K562 (cell line): ENCODE results near the gene KRABD2.

Experiments
- ADNP ChIP-seq: fragments of 200-800 bp; sonication (Bioruptor generic); IDR thresholded peaks from 2 replicates; pipeline ENCODE4 v1.6.1; 2016; ENCODE audit warnings: missing genetic modification characterization, missing compliant biosample characterization
- BMI1 ChIP-seq: fragments of 150-350 bp; IDR thresholded peaks from 2 replicates; pipeline ENCODE4 v1.6.1; 2014; ENCODE audit warnings: low read length
- CBFB ChIP-seq: sonication (generic); formaldehyde crosslinking; IDR thresholded peaks from 2 replicates; pipeline ENCODE4 v1.4.0; 2020; ENCODE audit warnings: mild to moderate bottlenecking, missing genetic modification reagents
- CBX2 ChIP-seq: fragments of 200-600 bp; sonication (generic); IDR thresholded peaks from one replicate; pipeline ENCODE4 v1.6.1; 2012; ENCODE audit warnings: mild to moderate bottlenecking, low read length, inconsistent platforms; ENCODE audit not compliant: insufficient read depth, poor library complexity, severe bottlenecking
- CBX3 ChIP-seq, 2 experiments: IDR thresholded peaks; 1 replicate in 1 of 2; 2 replicates in 1 of 2; pipeline ENCODE4 v1.6.1; 2012; ENCODE audit warnings: inconsistent platforms in 2 of 2, low read length in 2 of 2, borderline replicate concordance in 1 of 2, control low read depth in 1 of 2
- FOXM1 ChIP-seq, 2 experiments: fragments of 450-650 bp in 1 of 2; sonication (generic) in 1 of 2; formaldehyde crosslinking in 1 of 2; IDR thresholded peaks; 2 replicates each; pipeline versions ENCODE4 v1.6.1 to v1.9.0; 2017 to 2022; ENCODE audit warnings: low read depth in 2 of 2, mild to moderate bottlenecking in 2 of 2, missing genetic modification reagents in 1 of 2, moderate library complexity in 1 of 2
- HCFC1 ChIP-seq: IDR thresholded peaks from 2 replicates; pipeline ENCODE4 v1.6.1; 2012; ENCODE audit warnings: low read depth, low read length, improper control_type of control experiment
- NONO ChIP-seq, 2 experiments: fragments of 200-400 bp in 1 of 2; fragments of 450-650 bp in 1 of 2; formaldehyde crosslinking in 1 of 2; IDR thresholded peaks; 2 replicates each; pipeline ENCODE4 v1.6.1; 2017; ENCODE audit warnings: low read depth in 2 of 2, mild to moderate bottlenecking in 2 of 2, moderate library complexity in 2 of 2, low read length in 1 of 2
- NRF1 ChIP-seq, 2 experiments: fragments of 450-650 bp; IDR thresholded peaks in 1 of 2; conservative IDR thresholded peaks in 1 of 2; 2 replicates each; pipeline ENCODE4 v1.6.1; 2014; ENCODE audit warnings: mild to moderate bottlenecking in 2 of 2
- PRPF4 ChIP-seq: fragments of 200-400 bp; formaldehyde crosslinking; IDR thresholded peaks from one replicate; pipeline ENCODE4 v1.6.1; 2017; ENCODE audit warnings: low read length, low read depth, mild to moderate bottlenecking; ENCODE audit not compliant: insufficient read depth, poor library complexity, severe bottlenecking
- RNF2 ChIP-seq: sonication (generic); IDR thresholded peaks from 2 replicates; pipeline ENCODE4 v1.6.1; 2016
- TAF9B ChIP-seq: fragments of 450-650 bp; IDR thresholded peaks from 2 replicates; pipeline ENCODE4 v1.6.1; 2018; ENCODE audit warnings: mild to moderate bottlenecking; ENCODE audit not compliant: partially characterized antibody
- TBP ChIP-seq: optimal IDR thresholded peaks from 2 replicates; pipeline ENCODE3; 2011; ENCODE audit warnings: low read depth, low read length, improper control_type of control experiment
- ZBTB17 ChIP-seq: fragments of 450-650 bp; formaldehyde crosslinking; IDR thresholded peaks from 2 replicates; pipeline ENCODE4 v1.4.0; 2020; ENCODE audit warnings: mild to moderate bottlenecking
- ZNF212 ChIP-seq: fragments of 450-650 bp; formaldehyde crosslinking; IDR thresholded peaks from 2 replicates; pipeline ENCODE4 v1.4.0; 2020; ENCODE audit warnings: mild to moderate bottlenecking
- TF ChIP-seq, protein P1 (sequence below), 2 experiments: IDR thresholded peaks; 2 replicates each; pipeline ENCODE4 v1.6.1; 2011; ENCODE audit warnings: borderline replicate concordance in 1 of 2, control low read depth in 1 of 2, low read depth in 1 of 2, low read length in 1 of 2, mild to moderate bottlenecking in 1 of 2, mixed read lengths in 1 of 2, moderate library complexity in 1 of 2; ENCODE audit not compliant: insufficient read depth in 1 of 2, insufficient read length in 1 of 2, poor library complexity in 1 of 2, severe bottlenecking in 1 of 2; ENCODE audit errors: extremely low read depth in 1 of 2
- TF ChIP-seq, protein P2 (sequence below), 2 experiments: fragments of 450-650 bp; IDR thresholded peaks; 2 replicates each; pipeline ENCODE4 v1.6.1; 2016
- TF ChIP-seq, protein P3 (sequence below): IDR thresholded peaks from 3 replicates; pipeline ENCODE4 v1.6.1; 2011; ENCODE audit warnings: borderline replicate concordance, mild to moderate bottlenecking; ENCODE audit not compliant: insufficient read length, insufficient read depth
- TF ChIP-seq, protein P4 (sequence below): fragments of 450-650 bp; IDR thresholded peaks from 2 replicates; pipeline ENCODE4 v1.6.1; 2016; ENCODE audit warnings: borderline replicate concordance

The KRABD2 gene

DNA sequence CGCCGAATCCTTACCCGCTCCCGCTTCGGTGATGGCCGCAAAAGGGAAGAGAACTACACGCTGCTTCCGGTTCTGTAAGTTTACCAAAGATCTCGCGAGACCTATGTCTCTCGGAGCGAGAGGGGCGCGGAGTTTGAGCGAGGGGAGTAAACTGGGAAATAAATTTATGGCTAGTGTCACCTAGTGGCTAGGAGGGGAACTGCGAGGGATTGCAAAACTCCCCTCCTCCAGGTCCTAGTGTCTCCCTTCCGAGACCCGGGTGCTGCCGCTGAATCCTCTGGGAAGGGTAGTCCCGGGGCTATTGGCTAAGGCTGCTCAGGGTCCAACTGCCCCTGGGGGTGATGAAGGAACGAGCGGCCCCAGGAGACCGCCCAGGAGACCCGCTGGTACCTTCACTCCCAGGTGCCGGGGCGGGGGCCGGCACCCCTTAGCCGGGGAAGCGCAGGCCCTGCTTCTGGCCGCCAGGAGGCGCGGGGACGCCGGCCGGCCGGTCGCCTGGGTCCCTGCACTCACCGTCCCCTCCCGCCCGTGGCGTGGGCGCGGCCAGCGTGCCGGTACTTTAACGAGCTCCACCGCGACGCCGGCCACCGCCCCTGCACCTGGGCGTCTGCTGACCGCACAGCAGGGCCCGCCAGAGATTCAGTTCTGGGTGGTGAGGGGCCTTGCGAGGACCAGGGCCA lies 6.8 kb upstream of the KRABD2 start, which contains the start of gene RPL26 (continued):
- no peak for TF ChIP-seq ZNF212 (CRISPR knock-in tag)
- TF ChIP-seq, protein P1, sequence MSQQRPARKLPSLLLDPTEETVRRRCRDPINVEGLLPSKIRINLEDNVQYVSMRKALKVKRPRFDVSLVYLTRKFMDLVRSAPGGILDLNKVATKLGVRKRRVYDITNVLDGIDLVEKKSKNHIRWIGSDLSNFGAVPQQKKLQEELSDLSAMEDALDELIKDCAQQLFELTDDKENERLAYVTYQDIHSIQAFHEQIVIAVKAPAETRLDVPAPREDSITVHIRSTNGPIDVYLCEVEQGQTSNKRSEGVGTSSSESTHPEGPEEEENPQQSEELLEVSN (IDR thresholded peaks at IDR 0.05; ENCODE audit: borderline replicate concordance in 1 of 2, extremely low read depth in 1 of 2, insufficient read depth in 1 of 2, insufficient read length in 1 of 2, low read depth in 1 of 2, low read length in 1 of 2, poor library complexity in 1 of 2, severe bottlenecking in 1 of 2) = peak; percentile 63 to 85
- no peak for TF ChIP-seq CBFB
- TF ChIP-seq NONO (IDR thresholded peaks at IDR 0.05; ENCODE audit: low read depth in 2 of 2, low read length in 1 of 2) = peak in 1 of 2 experiments; percentile 62; a peak in 1 of 4 replicates
- TF ChIP-seq, protein P2, sequence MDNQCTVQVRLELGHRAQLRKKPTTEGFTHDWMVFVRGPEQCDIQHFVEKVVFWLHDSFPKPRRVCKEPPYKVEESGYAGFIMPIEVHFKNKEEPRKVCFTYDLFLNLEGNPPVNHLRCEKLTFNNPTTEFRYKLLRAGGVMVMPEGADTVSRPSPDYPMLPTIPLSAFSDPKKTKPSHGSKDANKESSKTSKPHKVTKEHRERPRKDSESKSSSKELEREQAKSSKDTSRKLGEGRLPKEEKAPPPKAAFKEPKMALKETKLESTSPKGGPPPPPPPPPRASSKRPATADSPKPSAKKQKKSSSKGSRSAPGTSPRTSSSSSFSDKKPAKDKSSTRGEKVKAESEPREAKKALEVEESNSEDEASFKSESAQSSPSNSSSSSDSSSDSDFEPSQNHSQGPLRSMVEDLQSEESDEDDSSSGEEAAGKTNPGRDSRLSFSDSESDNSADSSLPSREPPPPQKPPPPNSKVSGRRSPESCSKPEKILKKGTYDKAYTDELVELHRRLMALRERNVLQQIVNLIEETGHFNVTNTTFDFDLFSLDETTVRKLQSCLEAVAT (IDR thresholded peaks at IDR 0.05) = no peak
- TF ChIP-seq TAF9B = no peak
- TF ChIP-seq RNF2 = 0 out of 2 replicates have a peak, but pooled peaks have one; percentile 14
- no peak for TF ChIP-seq PRPF4
- TF ChIP-seq NRF1 (conservative IDR thresholded peaks at IDR 0.05 in 1 of 2, IDR thresholded peaks at IDR 0.05 in 1 of 2) = no peak; a peak in 1 of 4 replicates
- TF ChIP-seq CBX3 (IDR thresholded peaks at IDR 0.05; ENCODE audit: borderline replicate concordance in 1 of 2, low read length in 2 of 2) = no peak; a peak in 1 of 3 replicates
- TF ChIP-seq, protein P3, sequence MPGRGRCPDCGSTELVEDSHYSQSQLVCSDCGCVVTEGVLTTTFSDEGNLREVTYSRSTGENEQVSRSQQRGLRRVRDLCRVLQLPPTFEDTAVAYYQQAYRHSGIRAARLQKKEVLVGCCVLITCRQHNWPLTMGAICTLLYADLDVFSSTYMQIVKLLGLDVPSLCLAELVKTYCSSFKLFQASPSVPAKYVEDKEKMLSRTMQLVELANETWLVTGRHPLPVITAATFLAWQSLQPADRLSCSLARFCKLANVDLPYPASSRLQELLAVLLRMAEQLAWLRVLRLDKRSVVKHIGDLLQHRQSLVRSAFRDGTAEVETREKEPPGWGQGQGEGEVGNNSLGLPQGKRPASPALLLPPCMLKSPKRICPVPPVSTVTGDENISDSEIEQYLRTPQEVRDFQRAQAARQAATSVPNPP = no peak
- TF ChIP-seq BMI1 = no peak
- TF ChIP-seq ADNP (tag) = no peak
- no peak for TF ChIP-seq ZBTB17 (CRISPR knock-in tag)
- peak; percentile 71 for TF ChIP-seq FOXM1 (IDR thresholded peaks at IDR 0.05; ENCODE audit: low read depth)
- no peak for TF ChIP-seq FOXM1 (CRISPR knock-in tag; IDR thresholded peaks at IDR 0.05; ENCODE audit: low read depth)
- peak; percentile 75 for TF ChIP-seq HCFC1
- TF ChIP-seq, protein P4, sequence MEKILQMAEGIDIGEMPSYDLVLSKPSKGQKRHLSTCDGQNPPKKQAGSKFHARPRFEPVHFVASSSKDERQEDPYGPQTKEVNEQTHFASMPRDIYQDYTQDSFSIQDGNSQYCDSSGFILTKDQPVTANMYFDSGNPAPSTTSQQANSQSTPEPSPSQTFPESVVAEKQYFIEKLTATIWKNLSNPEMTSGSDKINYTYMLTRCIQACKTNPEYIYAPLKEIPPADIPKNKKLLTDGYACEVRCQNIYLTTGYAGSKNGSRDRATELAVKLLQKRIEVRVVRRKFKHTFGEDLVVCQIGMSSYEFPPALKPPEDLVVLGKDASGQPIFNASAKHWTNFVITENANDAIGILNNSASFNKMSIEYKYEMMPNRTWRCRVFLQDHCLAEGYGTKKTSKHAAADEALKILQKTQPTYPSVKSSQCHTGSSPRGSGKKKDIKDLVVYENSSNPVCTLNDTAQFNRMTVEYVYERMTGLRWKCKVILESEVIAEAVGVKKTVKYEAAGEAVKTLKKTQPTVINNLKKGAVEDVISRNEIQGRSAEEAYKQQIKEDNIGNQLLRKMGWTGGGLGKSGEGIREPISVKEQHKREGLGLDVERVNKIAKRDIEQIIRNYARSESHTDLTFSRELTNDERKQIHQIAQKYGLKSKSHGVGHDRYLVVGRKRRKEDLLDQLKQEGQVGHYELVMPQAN = no peak
- no peak for TF ChIP-seq CBX2
- TF ChIP-seq TBP = peak; percentile 96
